Loucy (cell line): ENCODE measurements around the gene GPC1.

Source experiments
- CTCF ChIP-seq: fragments of 200-600 bp; sonication (generic); conservative IDR thresholded peaks from 2 replicates; pipeline ENCODE4 v1.5.1; 2014; ENCODE audit warnings: mild to moderate bottlenecking, antibody characterized with exemption, low read length
- EZH2phosphoT487 ChIP-seq: fragments of 200-600 bp; IDR thresholded peaks from 2 replicates; pipeline ENCODE4 v1.6.1; 2018; ENCODE audit warnings: antibody characterized with exemption, mild to moderate bottlenecking, moderate library complexity, borderline replicate concordance

DNA sequence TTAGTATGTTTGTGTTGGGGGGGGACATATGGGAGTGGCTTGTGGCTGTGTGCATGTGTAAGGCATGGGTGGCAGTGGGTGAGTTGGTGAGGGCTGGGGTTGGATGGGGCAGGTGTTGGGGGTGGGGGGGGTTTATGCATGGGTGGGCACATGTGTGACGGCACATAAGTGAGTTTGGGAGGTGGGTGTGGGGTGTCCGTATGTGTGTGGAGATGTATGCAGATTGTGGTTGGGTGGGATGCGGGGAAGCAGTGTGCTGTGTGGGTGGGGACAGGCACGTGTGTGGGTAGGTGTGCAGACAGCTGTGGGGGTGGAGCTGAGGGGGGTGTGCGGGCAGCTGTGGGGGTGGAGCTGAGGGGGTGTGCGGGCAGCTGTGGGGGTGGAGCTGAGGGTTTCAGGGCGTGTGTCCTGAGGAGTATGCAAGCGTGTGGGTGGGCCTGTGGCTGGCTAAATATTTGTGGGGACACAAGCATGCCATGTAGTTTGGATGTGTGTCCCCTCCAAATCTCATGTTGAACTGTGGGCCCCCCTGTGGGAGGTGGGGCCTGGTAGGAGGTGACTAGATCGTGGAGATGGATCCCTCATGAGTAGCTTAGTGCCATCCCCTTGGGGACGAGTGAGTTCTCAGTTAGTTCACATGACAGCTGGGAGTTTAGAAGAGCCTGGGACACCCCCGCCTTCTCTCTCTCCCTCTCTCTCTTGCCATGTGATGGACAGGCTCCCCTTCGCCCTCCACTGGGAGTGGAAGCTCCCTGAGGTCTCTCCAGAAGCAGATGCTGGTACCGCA, 62.9 kb downstream of the GPC1 start:
- TF ChIP-seq CTCF (no peak), EZH2phosphoT487 (no peak)
